ENCODE measurements around the gene SFMBT1.
A peak's percentile ranks its signal among the peaks of the same experiment; 100 is the strongest.

The SFMBT1 gene

GRCh38 chr3:52934630-52935530 is 111.0 kb downstream of the SFMBT1 start:
- Histone ChIP-seq H3K79me2 (ENCODE audit: insufficient read depth, low read length) (no peaks in the 10 kb centered on the region), H3K27me3 (ENCODE audit: low read length) (no peaks in the 10 kb centered on the region), H3K36me3 (ENCODE audit: low read length) (peaks cover 10% of the 10 kb centered on the region; the same call in 1 of the 2 replicates), H3K4me3 (ENCODE audit: insufficient read depth, low read length, poor library complexity, severe bottlenecking) (no peak overlapping the region), H3K27ac (ENCODE audit: low read depth, low read length) (no peak overlapping the region), H2AFZ (ENCODE audit: low read depth, low read length, severe bottlenecking) (no peak overlapping the region), H3K9ac (ENCODE audit: low read length) (no peak overlapping the region), H3K9me3 (ENCODE audit: insufficient read depth, low read length) (no peaks in the 10 kb centered on the region), H4K20me1 (ENCODE audit: low read depth, low read length) (no peaks in the 10 kb centered on the region), H3F3A (ENCODE audit: insufficient read depth) (peaks cover 16% of the 10 kb centered on the region; the same call in 1 of the 2 replicates), H3K4me2 (ENCODE audit: low read depth, low read length, poor library complexity, severe bottlenecking) (no peak overlapping the region), H3K9me2 (replicated peaks; ENCODE audit: insufficient read depth, low read length) (no peaks in the 10 kb centered on the region)
- TF ChIP-seq, protein P1, sequence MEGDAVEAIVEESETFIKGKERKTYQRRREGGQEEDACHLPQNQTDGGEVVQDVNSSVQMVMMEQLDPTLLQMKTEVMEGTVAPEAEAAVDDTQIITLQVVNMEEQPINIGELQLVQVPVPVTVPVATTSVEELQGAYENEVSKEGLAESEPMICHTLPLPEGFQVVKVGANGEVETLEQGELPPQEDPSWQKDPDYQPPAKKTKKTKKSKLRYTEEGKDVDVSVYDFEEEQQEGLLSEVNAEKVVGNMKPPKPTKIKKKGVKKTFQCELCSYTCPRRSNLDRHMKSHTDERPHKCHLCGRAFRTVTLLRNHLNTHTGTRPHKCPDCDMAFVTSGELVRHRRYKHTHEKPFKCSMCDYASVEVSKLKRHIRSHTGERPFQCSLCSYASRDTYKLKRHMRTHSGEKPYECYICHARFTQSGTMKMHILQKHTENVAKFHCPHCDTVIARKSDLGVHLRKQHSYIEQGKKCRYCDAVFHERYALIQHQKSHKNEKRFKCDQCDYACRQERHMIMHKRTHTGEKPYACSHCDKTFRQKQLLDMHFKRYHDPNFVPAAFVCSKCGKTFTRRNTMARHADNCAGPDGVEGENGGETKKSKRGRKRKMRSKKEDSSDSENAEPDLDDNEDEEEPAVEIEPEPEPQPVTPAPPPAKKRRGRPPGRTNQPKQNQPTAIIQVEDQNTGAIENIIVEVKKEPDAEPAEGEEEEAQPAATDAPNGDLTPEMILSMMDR (IDR thresholded peaks at IDR 0.05; ENCODE audit: insufficient read depth, low read length, poor library complexity, severe bottlenecking) = peak; percentile 63
- TF ChIP-seq EZH2phosphoT487 (conservative IDR thresholded peaks at IDR 0.05; ENCODE audit: low read length) = no peak

- no peak overlapping the region for H2AFZ ChIP-seq (ENCODE audit: low read depth, low read length, severe bottlenecking)
- H3K4me2 ChIP-seq (ENCODE audit: low read depth, low read length, poor library complexity, severe bottlenecking) = no peak overlapping the region
- TF ChIP-seq EZH2phosphoT487 (conservative IDR thresholded peaks at IDR 0.05; ENCODE audit: low read length) = no peak
- TF ChIP-seq, protein P1 (IDR thresholded peaks at IDR 0.05; ENCODE audit: insufficient read depth, low read length, poor library complexity, severe bottlenecking) = no peak
- H3F3A ChIP-seq (ENCODE audit: insufficient read depth) = peaks cover 16% of the 10 kb centered on the region; the same call in 1 of the 2 replicates
- no peak overlapping the region for H3K27ac ChIP-seq (ENCODE audit: low read depth, low read length)
- no peak overlapping the region for H3K9ac ChIP-seq (ENCODE audit: low read length)
- no peaks in the 10 kb centered on the region for H3K79me2 ChIP-seq (ENCODE audit: insufficient read depth, low read length)
- H3K4me3 ChIP-seq (ENCODE audit: insufficient read depth, low read length, poor library complexity, severe bottlenecking) = no peak overlapping the region
- H4K20me1 ChIP-seq (ENCODE audit: low read depth, low read length) = no peaks in the 10 kb centered on the region
- no peaks in the 10 kb centered on the region for H3K27me3 ChIP-seq (ENCODE audit: low read length)
- H3K36me3 ChIP-seq (ENCODE audit: low read length) = peaks cover 6% of the 10 kb centered on the region; the same call in 1 of the 2 replicates
- H3K9me2 ChIP-seq (replicated peaks; ENCODE audit: insufficient read depth, low read length) = no peaks in the 10 kb centered on the region
- no peaks in the 10 kb centered on the region for H3K9me3 ChIP-seq (ENCODE audit: insufficient read depth, low read length)
These were observed 114.0 kb downstream of the SFMBT1 start for GRCh38 chr3:52931889-52932288.

DNA sequence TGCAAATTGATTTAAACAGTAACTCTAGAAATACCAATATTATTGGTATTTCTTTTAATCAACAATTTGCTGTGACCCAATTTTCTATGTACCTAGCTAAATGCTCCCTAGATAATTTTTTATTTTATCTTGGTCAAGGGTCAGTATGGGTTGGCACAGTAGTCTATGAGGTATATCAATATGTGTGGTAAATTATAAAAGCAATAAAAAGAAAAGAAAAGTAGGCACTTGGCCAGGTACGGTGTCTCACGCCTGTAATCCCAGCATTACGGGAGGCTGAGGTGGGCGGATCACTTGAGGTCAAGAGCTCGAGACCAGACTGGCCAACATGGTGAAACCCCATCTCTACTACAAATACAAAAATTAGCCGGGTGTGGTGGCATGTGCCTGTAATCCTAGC is 114.5 kb downstream of the SFMBT1 start:
- no peaks in the 10 kb centered on the region for H3K27me3 ChIP-seq (ENCODE audit: low read length)
- no peaks in the 10 kb centered on the region for H4K20me1 ChIP-seq (ENCODE audit: low read depth, low read length)
- no peak overlapping the region for H2AFZ ChIP-seq (ENCODE audit: low read depth, low read length, severe bottlenecking)
- H3K4me3 ChIP-seq (ENCODE audit: insufficient read depth, low read length, poor library complexity, severe bottlenecking) = no peak overlapping the region
- H3K79me2 ChIP-seq (ENCODE audit: insufficient read depth, low read length) = no peaks in the 10 kb centered on the region
- H3K9me2 ChIP-seq (replicated peaks; ENCODE audit: insufficient read depth, low read length) = no peaks in the 10 kb centered on the region
- H3K9ac ChIP-seq (ENCODE audit: low read length) = no peak overlapping the region
- no peaks in the 10 kb centered on the region for H3K9me3 ChIP-seq (ENCODE audit: insufficient read depth, low read length)
- H3F3A ChIP-seq (ENCODE audit: insufficient read depth) = peaks cover 13% of the 10 kb centered on the region; the same call in 1 of the 2 replicates
- peak overlapping the region; percentile 42; the same call in 1 of the 2 replicates for H3K27ac ChIP-seq (ENCODE audit: low read depth, low read length)
- peaks cover 6% of the 10 kb centered on the region; the same call in 1 of the 2 replicates for H3K36me3 ChIP-seq (ENCODE audit: low read length)
- TF ChIP-seq EZH2phosphoT487 (conservative IDR thresholded peaks at IDR 0.05; ENCODE audit: low read length) = no peak
- peak overlapping the region; percentile 40 for H3K4me2 ChIP-seq (ENCODE audit: low read depth, low read length, poor library complexity, severe bottlenecking)

DNA sequence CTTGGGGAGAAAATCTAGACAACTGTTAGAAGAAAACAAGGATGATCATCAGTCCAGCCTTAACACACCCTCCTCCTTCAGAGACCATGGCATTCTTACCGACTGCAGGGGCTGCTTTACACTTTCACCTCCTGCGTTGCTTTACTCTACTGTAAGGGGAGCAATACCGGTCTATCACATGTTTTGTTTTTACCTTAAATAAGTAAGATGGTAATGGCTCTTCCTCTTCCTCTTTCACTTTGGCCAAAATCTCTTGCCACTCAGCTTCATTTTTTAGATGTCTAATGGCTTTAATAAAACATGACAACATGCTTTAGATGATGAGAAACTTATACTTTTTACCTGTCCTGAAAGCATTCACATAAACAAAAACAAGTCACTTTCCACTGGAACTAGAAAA is 115.1 kb downstream of the SFMBT1 start:
- no peaks in the 10 kb centered on the region for H3K79me2 ChIP-seq (ENCODE audit: insufficient read depth, low read length)
- no peaks in the 10 kb centered on the region for H4K20me1 ChIP-seq (ENCODE audit: low read depth, low read length)
- H3K9ac ChIP-seq (ENCODE audit: low read length) = peak overlapping the region; percentile 7; the same call in 1 of the 2 replicates
- peak overlapping the region; percentile 53 for H2AFZ ChIP-seq (ENCODE audit: low read depth, low read length, severe bottlenecking)
- no peaks in the 10 kb centered on the region for H3K9me2 ChIP-seq (replicated peaks; ENCODE audit: insufficient read depth, low read length)
- H3K36me3 ChIP-seq (ENCODE audit: low read length) = peaks cover 6% of the 10 kb centered on the region; the same call in 1 of the 2 replicates
- no peaks in the 10 kb centered on the region for H3K27me3 ChIP-seq (ENCODE audit: low read length)
- TF ChIP-seq, protein P1 (IDR thresholded peaks at IDR 0.05; ENCODE audit: insufficient read depth, low read length, poor library complexity, severe bottlenecking) = no peak
- no peak for TF ChIP-seq EZH2phosphoT487 (conservative IDR thresholded peaks at IDR 0.05; ENCODE audit: low read length)
- peak overlapping the region; percentile 42 for H3K27ac ChIP-seq (ENCODE audit: low read depth, low read length)
- peaks cover 8% of the 10 kb centered on the region; the same call in 1 of the 2 replicates for H3F3A ChIP-seq (ENCODE audit: insufficient read depth)
- peak overlapping the region; percentile 5 for H3K4me3 ChIP-seq (ENCODE audit: insufficient read depth, low read length, poor library complexity, severe bottlenecking)
- H3K9me3 ChIP-seq (ENCODE audit: insufficient read depth, low read length) = no peaks in the 10 kb centered on the region
- peak overlapping the region; percentile 40 for H3K4me2 ChIP-seq (ENCODE audit: low read depth, low read length, poor library complexity, severe bottlenecking)

Data from SU-DHL-6 (cell line).